Gastroesophageal sphincter (tissue), 4 donors: ENCODE data around the gene FASN. TPM values are rescaled to one million over a fixed set of nuclear protein-coding genes. Genes with fewer than 3 reads are reported as not detected.

Experiments used
- ATAC-seq: fragments of 150-250 bp; one replicate; pipeline ENCODE4 v1.9.1; 2016; ENCODE audit warnings: mild to moderate bottlenecking, moderate library complexity
- H3K27ac ChIP-seq, 4 donors: fragments of 200-600 bp; sonication (generic) in 3 of 4; 1 replicate in 3 of 4; 2 replicates in 1 of 4; pipeline ENCODE4 v1.5.1; 2016 to 2019
- H3K27me3 ChIP-seq: fragments of 200-600 bp; sonication (generic); one replicate; pipeline ENCODE4 v1.5.1; 2019
- H3K36me3 ChIP-seq, 2 donors: fragments of 200-600 bp; sonication (generic); one replicate each; pipeline ENCODE4 v1.5.1; 2019; ENCODE audit warnings: control low read depth in 1 of 2
- H3K4me1 ChIP-seq, 3 donors: fragments of 200-600 bp; sonication (generic); 1 replicate in 2 of 3; 2 replicates in 1 of 3; pipeline ENCODE4 v1.5.1; 2016 to 2019; ENCODE audit warnings: control low read depth in 2 of 3
- H3K4me3 ChIP-seq, 2 donors: fragments of 200-600 bp; sonication (generic); one replicate each; pipeline ENCODE4 v1.5.1; 2019; ENCODE audit warnings: mild to moderate bottlenecking in 1 of 2, moderate library complexity in 1 of 2
- H3K9me3 ChIP-seq, 3 donors: fragments of 200-600 bp; sonication (generic); one replicate each; pipeline ENCODE4 v1.5.1; 2017 to 2019; ENCODE audit warnings: control low read depth in 2 of 3
- EP300 ChIP-seq: sonication (generic); formaldehyde crosslinking; IDR thresholded peaks from one replicate; pipeline ENCODE4 v1.6.1; 2017; ENCODE audit warnings: antibody characterized with exemption, mild to moderate bottlenecking
- POLR2A ChIP-seq, 2 donors: fragments of 450-650 bp; IDR thresholded peaks; one replicate each; pipeline ENCODE4 v1.6.1; 2017; ENCODE audit warnings: antibody characterized with exemption in 2 of 2, mild to moderate bottlenecking in 2 of 2, moderate library complexity in 1 of 2
- POLR2AphosphoS5 ChIP-seq: sonication (generic); formaldehyde crosslinking; IDR thresholded peaks from one replicate; pipeline ENCODE4 v1.6.1; 2017; ENCODE audit warnings: antibody characterized with exemption
- WGBS, 2 donors: methylation state at CpG; one replicate each; pipeline ENCODE4 v1.1.5; 2018; ENCODE audit warnings: low coverage in 1 of 2; 5-methylcytosine and 5-hydroxymethylcytosine counted together
- total RNA-seq, 4 donors: library from RNA; depleted of rRNA; stranded (reverse); fragments of >200 nt; gene quantifications; one replicate each; pipeline ENCODE4 v1.1.0, GENCODE V29; 2016
- TF ChIP-seq, protein P1 (sequence below), 4 experiments: fragments of 200-600 bp in 2 of 4; fragments of 450-650 bp in 2 of 4; sonication (generic) in 1 of 4; IDR thresholded peaks; one replicate each; pipeline ENCODE4 v1.5.1; 2017 to 2019; ENCODE audit warnings: antibody characterized with exemption in 4 of 4, mild to moderate bottlenecking in 2 of 4, moderate library complexity in 2 of 4

Gene FASN
- total RNA-seq, 4 donors from 2014 or later: 22.6 to 52.8 (median 48.3) TPM

DNA sequence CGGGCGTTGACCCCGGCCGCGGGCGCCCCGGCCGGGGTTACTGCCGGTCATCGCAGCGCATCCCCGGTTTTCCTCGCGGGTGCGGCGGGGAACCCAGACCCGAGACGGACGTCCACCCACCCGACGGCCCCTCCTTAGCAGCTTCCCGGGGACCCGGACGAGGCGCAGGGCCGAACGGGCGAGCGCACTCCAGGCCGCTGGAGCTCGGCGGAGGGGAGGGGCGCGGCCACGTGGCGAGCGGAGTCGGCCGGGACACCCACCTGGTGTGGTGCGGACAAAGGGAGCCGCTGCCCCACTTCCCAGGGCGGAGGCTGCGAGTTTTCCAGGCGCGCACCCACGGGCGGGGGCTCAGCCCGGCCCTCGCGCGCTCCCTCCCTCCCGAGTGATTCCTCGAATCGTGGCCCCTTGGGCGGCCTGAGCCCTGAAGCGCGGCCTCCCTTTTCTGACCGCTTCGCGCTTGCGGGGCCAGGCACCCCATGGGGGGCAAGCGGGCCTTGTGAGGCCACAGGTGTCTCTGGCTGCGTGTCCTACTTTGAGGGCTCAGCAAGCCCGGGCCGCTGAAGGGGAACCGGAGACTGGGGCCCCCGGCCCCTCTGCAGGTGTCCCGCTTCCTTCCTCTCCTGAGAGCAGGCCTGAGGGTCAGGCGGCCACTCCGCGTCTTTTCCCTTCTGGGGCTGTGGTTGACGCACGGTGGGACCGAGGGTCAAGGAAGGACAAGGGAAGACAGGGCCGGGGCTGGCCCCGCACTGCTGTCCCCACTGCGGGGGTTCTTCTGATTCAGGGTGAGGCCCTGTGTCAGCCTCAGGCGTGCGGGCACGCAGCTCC is 1.1 kb upstream of the FASN start:
- peak overlapping the region; percentile 65 to 98 (median 95) for H3K27ac ChIP-seq
- peaks cover 0 to 75% (median 31%) of the 10 kb centered on the region in 3 donors for H3K4me1 ChIP-seq
- no peaks in the 10 kb centered on the region for H3K27me3 ChIP-seq
- peak overlapping the region; percentile 33 to 95 for H3K4me3 ChIP-seq
- peaks cover 0 to 21% of the 10 kb centered on the region in 2 donors for H3K36me3 ChIP-seq
- no CpG with 5 or more reads among the region's 80 CpGs for WGBS, 2 donors
- no peaks in the 10 kb centered on the region for H3K9me3 ChIP-seq
- TF ChIP-seq EP300 (no peak), POLR2AphosphoS5 (peak; percentile 7)
- ATAC-seq: peak; percentile 3

DNA sequence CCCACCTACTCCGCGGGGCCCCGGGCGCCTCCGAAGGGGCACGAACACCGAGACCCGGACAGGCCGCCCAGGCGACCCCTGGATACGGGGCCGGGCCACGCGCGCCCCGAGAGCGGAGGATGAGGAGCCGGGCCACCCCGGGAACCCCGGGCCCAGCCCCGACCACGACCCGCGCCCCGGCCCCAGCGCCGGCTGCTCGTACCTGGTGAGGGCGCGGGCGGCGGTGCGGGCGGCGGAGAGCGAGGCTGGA is 192 bp downstream of the FASN start:
- no peaks in the 10 kb centered on the region for H3K27me3 ChIP-seq
- WGBS, 2 donors: no CpG with 5 or more reads among the region's 36 CpGs
- no peaks in the 10 kb centered on the region for H3K9me3 ChIP-seq
- peaks cover 0 to 62% (median 21%) of the 10 kb centered on the region in 3 donors for H3K4me1 ChIP-seq
- ATAC-seq: no peak
- H3K36me3 ChIP-seq: peaks cover 0 to 34% of the 10 kb centered on the region in 2 donors
- peak overlapping the region; percentile 80 to 98 (median 95) for H3K27ac ChIP-seq
- TF ChIP-seq, protein P1, sequence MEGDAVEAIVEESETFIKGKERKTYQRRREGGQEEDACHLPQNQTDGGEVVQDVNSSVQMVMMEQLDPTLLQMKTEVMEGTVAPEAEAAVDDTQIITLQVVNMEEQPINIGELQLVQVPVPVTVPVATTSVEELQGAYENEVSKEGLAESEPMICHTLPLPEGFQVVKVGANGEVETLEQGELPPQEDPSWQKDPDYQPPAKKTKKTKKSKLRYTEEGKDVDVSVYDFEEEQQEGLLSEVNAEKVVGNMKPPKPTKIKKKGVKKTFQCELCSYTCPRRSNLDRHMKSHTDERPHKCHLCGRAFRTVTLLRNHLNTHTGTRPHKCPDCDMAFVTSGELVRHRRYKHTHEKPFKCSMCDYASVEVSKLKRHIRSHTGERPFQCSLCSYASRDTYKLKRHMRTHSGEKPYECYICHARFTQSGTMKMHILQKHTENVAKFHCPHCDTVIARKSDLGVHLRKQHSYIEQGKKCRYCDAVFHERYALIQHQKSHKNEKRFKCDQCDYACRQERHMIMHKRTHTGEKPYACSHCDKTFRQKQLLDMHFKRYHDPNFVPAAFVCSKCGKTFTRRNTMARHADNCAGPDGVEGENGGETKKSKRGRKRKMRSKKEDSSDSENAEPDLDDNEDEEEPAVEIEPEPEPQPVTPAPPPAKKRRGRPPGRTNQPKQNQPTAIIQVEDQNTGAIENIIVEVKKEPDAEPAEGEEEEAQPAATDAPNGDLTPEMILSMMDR (IDR thresholded peaks at IDR 0.05): no peak
- no peak for TF ChIP-seq EP300
- TF ChIP-seq POLR2AphosphoS5: no peak
- no peak for TF ChIP-seq POLR2A (IDR thresholded peaks at IDR 0.05)
- H3K4me3 ChIP-seq: peak overlapping the region; percentile 53 to 95

DNA sequence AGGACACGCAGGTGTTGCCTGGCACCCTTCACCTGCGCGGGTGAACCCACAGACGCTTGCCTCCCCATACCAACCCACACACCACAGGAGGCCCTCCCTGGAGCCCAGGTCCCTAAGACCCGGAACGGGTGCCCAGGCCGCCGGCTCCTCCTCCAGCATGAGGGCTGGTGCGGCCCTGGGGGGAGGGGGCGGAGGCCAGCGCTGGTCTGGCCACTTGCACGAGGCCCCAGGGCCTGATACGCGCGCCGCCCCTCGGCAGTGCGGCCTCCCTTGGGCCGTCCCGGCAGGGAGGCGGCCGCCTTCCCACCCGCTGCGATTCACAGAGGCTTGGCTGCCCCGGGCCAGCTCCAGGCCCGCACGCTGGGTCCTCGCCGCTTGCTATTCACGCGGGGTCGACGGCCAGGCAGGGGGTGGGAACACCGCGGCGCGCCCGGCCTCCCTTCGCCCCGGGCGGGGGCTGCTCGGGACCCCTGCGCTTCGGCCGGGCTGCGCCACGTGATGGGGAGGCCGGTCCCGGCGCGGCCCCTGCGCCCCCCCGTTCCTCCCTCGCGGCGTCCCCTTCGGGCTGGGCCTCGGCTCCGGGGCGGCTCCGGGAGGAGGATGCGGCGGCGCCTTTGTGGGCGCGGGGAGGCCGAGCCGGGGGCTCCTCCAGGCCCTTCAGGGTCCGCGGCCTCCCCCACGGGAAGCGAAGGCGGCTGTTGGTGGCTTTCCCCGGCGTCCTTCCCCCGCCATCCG is 685 bp downstream of the FASN start:
- Histone ChIP-seq H3K4me3 (peak overlapping the region; percentile 53 to 95), H3K4me1 (peaks cover 0 to 59% (median 21%) of the 10 kb centered on the region in 3 donors), H3K9me3 (no peaks in the 10 kb centered on the region), H3K27me3 (no peaks in the 10 kb centered on the region), H3K27ac (peak overlapping the region; percentile 80 to 98 (median 95)), H3K36me3 (peaks cover 0 to 39% of the 10 kb centered on the region in 2 donors)
- TF ChIP-seq POLR2AphosphoS5 (no peak), POLR2A (IDR thresholded peaks at IDR 0.05) (peak in 1 of 2 donors; percentile 26)
- TF ChIP-seq, protein P1 (IDR thresholded peaks at IDR 0.05): peak in 1 of 4 experiments; percentile 13
- WGBS, 2 donors: no CpG with 5 or more reads among the region's 77 CpGs
- no peak for ATAC-seq

DNA sequence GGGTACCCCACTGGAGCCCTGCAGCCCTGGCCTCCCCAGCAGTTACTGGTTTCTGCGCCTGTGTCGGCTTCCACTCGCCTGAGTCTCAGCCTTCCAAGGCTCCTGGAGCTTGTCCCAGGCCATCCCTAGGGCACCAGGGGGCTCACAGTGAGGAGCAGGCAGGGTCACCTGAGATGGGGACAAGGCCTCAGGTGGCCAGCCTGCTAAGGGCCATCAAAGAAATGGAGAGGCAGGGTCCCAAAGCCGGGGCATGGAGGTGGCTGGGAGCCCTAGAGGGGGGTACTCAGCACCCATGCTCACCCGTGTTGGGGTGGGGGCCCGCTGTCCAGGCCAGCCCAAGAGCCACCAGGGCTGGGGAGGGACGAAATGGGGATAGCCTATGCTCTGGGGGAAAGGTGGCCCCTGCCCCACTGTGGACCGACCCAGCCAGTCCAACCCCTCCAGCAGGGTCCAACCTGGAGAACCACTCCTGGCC is 1.3 kb downstream of the FASN start:
- peaks cover 0 to 53% (median 21%) of the 10 kb centered on the region in 3 donors for H3K4me1 ChIP-seq
- peak overlapping the region in 3 of 4 donors; percentile 93 to 98 (median 97) for H3K27ac ChIP-seq
- no peaks in the 10 kb centered on the region for H3K9me3 ChIP-seq
- peaks cover 0 to 45% of the 10 kb centered on the region in 2 donors for H3K36me3 ChIP-seq
- no peaks in the 10 kb centered on the region for H3K27me3 ChIP-seq
- TF ChIP-seq EP300 (no peak), POLR2AphosphoS5 (no peak), POLR2A (IDR thresholded peaks at IDR 0.05) (no peak)
- TF ChIP-seq, protein P1 (IDR thresholded peaks at IDR 0.05): no peak
- WGBS, 2 donors: no CpG with 5 or more reads among the region's 8 CpGs
- ATAC-seq: no peak
- peak overlapping the region; percentile 53 to 95 for H3K4me3 ChIP-seq
